ENCODE measurements around the gene CASK.

CASK gene, protein sequence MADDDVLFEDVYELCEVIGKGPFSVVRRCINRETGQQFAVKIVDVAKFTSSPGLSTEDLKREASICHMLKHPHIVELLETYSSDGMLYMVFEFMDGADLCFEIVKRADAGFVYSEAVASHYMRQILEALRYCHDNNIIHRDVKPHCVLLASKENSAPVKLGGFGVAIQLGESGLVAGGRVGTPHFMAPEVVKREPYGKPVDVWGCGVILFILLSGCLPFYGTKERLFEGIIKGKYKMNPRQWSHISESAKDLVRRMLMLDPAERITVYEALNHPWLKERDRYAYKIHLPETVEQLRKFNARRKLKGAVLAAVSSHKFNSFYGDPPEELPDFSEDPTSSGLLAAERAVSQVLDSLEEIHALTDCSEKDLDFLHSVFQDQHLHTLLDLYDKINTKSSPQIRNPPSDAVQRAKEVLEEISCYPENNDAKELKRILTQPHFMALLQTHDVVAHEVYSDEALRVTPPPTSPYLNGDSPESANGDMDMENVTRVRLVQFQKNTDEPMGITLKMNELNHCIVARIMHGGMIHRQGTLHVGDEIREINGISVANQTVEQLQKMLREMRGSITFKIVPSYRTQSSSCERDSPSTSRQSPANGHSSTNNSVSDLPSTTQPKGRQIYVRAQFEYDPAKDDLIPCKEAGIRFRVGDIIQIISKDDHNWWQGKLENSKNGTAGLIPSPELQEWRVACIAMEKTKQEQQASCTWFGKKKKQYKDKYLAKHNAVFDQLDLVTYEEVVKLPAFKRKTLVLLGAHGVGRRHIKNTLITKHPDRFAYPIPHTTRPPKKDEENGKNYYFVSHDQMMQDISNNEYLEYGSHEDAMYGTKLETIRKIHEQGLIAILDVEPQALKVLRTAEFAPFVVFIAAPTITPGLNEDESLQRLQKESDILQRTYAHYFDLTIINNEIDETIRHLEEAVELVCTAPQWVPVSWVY

DNA sequence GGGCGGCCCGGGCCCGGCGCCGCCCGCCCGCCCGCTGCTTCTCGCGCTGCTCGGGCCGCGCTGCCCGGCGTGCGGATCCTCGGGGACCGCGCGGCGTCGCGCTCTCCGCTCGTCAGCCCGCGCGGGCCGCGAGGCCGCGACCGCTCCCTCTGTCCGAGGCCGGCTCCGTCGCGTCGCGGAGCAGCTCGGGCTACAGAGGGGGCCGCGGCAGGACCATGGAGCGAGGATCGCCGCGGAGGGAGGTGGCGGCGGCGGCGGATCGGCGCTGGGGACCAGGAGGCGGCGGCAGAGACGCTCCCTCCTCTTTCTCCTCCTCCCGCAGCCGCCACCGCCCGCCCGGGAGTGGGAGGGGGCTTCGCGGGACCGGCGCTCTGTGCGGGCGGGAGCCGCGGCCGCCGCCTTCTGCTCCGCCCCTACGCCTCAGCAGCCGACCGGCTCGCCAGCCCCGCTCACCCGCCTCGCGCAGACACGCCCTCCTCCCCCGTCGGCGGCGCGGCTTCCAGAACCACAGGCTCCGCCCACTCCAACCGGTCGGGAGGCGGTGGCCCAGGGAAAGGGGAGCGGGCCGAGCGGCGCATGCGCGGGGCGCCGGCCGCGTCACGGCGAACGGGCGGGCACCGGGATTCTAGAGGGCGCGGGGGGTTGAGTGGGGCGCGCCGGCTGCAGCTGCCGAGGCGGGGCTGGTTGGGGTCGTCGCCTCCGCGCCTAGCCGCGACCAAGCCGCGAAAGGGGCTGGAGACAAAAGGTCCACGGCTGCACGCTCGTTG is at the start of gene CASK:
Gene CASK (minus strand): TSS at position 344 of the 767 bp plus-strand sequence. CDS start 566 bp downstream, outside the sequence.
- DNase-seq (ENCODE audit: low read depth in 1 of 2, low spot score in 1 of 2), result peak; percentile 71 to 85

DNA sequence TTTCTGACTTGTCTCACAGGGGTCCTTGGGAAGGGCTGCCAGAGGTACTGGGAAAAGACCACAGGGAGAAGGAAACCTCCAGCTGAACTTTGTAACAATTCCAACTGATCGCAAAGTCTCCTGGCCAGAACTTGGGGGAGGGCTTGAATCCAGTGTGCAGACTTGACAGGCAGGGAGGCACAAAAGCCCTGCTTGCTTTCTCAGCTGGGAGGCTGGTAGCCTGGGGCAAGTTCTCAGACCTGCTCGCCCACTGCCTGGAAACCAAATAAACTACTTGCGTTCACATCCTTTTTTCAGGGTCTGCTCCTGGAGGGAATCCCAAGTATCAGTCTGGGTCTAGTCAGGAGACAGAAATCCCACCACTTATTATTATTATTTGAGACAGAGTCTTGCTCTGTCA is 48.0 kb upstream of the CASK start:
- no peak for DNase-seq (ENCODE audit: low read depth in 1 of 2, low spot score in 1 of 2)

DNA sequence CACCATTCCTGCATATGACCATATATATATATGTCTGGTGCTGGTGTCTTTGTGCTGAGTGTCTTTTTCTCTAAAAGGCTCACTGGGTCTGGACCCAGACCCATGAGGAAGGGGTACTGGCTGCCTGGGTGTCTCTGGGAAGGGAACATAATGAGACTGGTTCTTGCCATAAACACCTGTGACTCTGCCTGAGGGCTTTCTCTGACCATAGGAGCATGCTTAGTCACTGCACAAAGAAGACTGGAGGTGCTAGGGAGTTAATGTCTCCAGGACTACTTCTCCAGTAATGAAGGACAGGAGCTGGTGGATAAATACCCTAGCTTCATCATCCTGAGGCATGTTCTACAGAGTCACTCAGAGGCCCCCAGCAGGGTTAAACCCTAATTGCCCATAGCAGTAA is 47.1 kb upstream of the CASK start:
- no peak for DNase-seq (ENCODE audit: low read depth in 1 of 2, low spot score in 1 of 2)

DNA sequence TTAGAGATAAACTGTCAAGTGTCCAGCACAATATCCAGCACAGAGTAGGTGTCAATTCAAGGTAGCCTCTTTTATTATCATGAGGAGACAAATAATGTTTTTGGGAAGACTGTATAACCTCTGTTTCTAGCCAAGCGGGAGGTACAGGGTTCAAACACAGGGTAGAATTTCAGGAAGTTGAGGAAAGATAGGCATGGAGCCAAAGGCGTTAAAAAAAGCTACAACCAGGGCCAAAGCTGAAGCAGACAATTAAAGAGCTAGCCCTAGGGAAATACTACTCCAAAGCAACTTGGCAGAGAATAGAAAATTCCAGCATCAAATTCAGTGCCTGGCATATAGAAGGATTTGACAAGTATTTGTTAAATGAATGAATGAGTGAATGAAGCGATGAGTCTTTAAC is 40.0 kb upstream of the CASK start:
- DNase-seq (ENCODE audit: low read depth in 1 of 2, low spot score in 1 of 2), result no peak

DNA sequence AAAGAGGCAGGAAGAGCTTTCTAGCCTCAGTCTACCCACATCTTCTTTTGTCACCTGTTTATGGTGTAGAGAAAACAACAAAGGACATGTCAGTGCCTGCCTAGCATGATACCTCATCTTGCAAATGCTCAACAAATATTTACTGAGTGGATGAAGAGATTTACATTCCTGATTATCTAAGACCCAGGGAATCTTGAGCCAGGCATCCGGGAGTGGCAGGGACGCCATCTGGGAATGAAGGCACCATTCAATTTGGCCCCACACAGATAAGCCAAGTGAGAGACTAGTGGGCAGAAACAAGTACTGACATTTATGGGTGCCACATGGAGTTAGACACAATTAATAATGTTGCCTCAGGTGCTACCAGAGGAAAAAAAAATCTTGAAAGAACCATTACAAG is 36.8 kb upstream of the CASK start:
- no peak for DNase-seq (ENCODE audit: low read depth in 1 of 2, low spot score in 1 of 2)

DNA sequence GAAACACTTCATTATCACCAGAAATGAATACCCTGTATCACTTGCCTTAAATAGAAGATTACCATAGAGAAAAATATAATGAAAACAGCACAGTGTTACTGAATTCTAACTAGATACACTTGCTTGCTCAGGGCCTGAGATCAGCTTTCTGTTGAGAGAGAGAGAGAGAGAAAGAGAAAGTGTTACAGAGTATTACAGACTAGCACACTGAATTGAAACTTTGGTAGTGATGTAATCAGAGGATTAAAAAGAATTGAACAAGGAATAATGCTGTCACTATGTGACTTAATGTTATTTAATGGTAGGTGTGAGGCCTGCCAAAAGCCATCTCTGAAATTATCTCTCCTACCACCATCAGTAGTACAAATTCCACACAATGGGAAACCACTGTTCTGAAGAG is 35.5 kb upstream of the CASK start:
- no peak for DNase-seq (ENCODE audit: low read depth in 1 of 2, low spot score in 1 of 2)

DNA sequence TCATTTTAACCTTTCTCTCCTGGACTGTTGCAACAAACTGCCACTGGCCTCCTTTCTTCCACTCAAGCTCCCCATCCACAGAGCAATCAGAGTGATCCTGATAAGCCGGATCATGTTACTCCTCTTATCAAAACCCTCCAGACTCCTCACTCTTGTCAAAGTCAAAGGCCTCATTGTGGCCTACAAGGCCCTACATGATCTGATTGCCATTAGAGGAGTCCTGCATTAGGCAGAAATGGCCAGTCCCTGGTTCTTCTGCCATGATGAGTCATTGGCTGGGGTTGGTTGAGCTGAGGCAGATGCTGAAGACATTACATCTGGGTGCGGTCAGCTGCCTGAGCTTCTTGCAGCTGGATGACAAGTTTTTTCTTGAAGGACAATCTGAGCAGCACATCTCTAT is 32.7 kb upstream of the CASK start:
- no peak for DNase-seq (ENCODE audit: low read depth in 1 of 2, low spot score in 1 of 2)

DNA sequence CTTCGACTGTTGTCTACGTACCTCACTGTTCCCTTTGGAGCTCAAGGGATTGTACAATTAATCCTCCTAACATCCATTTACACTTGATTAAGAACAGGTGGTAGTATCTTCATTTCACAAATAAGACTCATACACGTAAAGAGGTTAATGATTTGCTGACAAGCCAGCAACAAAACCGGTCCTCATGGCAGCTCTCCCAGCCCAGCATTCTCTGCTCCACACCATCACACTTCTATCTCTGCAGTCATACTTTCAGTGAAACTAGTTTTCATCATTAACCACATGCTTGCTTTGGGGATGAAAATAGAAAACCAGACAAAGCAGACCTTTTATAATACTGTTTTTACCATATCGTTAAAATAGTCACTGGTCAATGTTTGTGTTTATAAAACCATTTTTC is 28.7 kb upstream of the CASK start:
- DNase-seq (ENCODE audit: low read depth in 1 of 2, low spot score in 1 of 2), result no peak

DNA sequence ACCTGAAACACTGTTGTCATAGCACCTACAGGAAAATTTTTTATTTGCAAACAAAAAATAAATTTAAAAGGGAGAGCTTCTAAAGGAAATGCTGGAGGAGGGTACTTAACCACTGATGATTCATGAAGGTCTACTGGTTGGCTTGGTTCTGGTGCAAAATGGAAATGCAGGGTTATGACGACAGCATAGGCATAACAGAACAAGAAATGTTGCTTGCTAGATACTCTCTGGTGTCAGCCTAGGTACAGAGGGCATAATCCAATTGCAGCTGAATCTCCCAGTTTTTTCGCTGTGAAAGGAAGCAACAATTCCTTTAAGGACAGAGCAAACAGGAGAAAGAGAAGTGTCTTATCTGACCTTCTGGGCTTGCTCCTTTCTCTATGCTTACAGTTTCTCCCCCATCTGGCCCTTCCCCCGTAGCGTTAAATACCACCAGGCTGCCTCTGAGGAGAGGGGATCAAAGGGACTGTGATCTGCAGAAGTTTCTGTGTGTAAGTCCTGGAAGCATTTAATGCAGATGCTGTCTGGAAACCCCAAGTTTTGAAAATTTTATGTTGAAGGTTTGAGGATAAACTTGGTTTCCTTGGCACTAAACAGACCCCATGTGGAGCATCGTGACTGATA is 23.7 kb upstream of the CASK start:
- no peak for DNase-seq (ENCODE audit: low read depth in 1 of 2, low spot score in 1 of 2)

DNA sequence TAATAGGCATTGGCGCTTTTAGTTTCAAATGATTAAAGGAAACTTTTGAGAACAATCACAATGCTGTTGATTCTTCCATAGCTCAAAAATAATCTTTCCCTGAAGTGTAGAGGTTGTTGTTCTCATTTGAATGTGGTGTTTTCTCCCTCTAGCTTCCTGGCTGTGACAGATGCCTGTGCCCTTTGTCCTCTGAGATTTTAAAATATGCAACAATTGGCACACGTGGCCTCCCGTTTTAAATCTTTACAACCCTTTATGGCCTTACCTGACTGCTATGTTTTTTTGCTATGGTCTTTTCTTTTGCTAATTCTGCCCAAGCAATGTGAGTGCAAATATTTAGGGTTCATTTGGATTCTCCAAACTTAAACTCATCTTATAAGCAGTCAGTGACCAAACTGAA is 22.9 kb upstream of the CASK start:
- no peak for DNase-seq (ENCODE audit: low read depth in 1 of 2, low spot score in 1 of 2)

DNA sequence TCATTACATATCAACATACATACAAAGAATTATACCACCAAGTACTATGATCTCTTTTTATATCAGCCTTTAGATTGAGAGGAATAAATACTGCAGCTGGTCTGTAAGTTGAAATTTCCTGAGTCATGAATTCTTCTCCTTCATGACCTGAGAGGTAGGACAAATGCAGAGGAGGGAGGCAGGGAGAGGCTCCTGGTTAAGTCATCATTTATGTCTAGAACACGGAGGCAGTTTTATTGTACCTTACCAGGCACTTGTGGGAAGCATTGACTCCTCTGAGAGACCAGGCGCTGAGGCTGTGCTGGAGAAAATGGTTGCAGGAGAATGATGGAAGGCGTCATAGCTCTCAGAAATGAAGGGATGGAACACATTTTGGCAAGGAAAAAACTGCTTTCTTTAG is 12.5 kb upstream of the CASK start:
- DNase-seq (ENCODE audit: low read depth in 1 of 2, low spot score in 1 of 2), result no peak

DNA sequence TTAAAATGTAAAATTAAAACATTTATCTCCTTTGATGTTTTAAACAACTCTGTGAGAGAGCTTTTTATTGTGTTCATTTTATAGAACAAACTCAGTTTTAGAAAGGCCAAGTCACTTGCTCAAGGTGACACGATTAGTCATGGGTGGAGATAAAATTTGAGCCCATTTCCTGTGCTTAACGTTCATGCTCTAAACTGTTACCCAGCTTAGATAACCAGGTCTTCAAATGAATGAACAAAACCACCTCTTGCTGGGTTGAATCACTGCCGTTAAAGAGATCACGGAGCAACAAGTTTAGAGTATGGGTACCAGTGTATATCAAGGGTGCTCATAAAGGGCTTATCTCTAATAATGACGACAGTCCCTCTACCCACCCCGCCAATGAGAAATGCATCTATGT is 10.2 kb upstream of the CASK start:
- DNase-seq (ENCODE audit: low read depth in 1 of 2, low spot score in 1 of 2), result no peak

DNA sequence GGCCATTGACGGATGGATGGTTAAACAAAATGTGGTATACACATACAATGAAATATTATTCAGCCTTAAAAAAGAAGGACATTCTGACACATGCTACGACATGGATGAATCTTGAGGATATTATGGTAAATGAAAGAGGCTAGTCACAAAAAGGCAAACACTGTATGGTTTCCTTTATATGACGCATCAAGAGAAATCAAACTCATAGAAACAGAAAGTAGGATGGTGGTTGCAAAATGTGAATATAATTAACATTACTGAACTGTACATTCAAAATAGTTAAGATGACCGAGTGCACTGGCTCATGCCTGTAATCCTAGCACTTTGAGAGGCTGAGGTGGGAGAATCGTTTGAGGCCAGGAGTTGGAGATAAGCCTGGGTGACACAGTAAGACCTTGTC is 9.5 kb upstream of the CASK start:
- no peak for DNase-seq (ENCODE audit: low read depth in 1 of 2, low spot score in 1 of 2)

DNA sequence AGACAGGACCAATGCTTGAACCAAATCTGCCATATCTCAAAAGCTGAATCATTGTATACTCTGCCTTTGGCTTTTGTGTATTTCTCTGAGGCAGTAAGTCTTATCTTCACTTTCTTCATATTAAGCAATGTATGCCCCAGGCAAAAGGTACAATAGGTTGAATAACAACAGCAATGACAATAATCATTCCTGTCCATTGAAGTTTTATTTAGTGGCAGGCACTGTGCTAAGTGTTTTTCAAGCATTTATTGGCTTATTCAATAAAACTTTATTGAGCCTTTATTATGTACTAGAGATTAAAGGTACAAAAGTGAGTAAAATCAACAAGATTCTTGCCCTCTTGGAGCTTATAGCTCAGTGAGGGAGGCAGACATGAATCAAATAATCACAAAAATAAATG is 8.2 kb upstream of the CASK start:
- no peak for DNase-seq (ENCODE audit: low read depth in 1 of 2, low spot score in 1 of 2)

DNA sequence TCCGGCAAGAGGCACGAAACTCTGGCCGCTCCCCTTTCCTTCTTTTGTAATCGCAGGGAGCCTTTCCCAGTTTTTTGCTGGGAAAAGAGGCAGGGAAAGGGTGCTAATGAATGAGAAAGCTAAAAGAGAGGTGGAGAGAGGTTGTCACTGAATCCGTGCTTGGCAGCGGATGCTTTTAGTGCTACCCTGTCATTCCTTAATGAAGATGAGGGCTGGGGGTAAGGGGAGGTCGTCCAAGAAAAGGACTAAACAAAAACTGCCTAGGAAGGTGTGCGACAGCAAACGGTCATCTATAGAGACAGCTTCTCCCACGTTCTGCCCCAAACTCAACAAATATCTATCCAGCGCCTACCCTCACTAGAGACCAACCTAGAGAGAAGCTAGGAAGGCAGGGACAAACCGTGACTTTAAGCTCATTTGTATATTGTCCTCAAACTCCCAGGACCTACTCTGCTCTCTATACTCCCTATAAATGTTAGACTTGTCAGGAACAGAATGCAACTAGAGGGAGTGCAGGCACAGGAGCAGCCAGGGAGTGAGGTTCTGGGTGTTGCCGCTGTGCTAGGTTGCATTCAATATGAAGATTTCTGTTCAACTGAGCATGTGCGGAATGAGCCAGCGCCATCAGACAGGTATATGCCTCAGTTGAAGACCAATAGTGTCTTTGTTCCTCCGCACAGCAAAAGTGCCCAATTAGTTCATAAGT is 777 bp upstream of the CASK start:
- DNase-seq (ENCODE audit: low read depth in 1 of 2, low spot score in 1 of 2), result no peak

DNA sequence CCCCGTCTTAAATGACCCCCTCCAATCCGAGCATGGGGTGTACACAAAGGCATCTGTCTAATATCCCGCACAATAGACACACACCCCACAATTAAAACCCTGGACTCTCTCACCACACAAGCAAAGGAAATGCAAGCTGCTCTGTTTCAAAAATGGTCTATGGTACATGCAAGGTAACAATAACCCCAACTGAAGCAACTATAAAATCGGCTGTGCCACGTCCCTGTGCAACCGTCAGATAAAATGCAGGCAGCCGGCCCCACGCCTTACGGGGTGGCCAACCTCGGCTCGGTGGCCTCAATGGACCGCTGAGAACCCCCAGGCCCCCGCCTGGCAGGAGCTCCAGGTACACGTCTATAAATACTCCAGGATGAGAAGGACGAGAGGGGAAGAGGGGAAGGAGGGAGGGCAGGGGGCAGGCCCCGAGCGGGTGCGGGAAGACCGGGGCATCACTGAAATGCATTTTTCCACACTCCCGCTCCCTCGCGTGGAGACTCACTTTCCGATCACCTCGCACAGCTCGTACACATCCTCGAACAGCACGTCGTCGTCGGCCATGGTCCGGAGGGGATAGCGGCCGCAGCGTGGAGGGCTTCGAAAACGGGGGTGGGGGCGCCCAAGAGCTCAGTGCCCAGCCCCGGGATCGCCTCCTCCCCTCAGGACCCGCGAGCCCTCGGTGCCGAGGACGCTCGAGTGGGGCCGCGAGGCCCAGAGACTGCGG is 763 bp downstream of the CASK start:
- peak in 1 of 2 donors; percentile 4 for DNase-seq (ENCODE audit: low read depth in 1 of 2, low spot score in 1 of 2)

DNA sequence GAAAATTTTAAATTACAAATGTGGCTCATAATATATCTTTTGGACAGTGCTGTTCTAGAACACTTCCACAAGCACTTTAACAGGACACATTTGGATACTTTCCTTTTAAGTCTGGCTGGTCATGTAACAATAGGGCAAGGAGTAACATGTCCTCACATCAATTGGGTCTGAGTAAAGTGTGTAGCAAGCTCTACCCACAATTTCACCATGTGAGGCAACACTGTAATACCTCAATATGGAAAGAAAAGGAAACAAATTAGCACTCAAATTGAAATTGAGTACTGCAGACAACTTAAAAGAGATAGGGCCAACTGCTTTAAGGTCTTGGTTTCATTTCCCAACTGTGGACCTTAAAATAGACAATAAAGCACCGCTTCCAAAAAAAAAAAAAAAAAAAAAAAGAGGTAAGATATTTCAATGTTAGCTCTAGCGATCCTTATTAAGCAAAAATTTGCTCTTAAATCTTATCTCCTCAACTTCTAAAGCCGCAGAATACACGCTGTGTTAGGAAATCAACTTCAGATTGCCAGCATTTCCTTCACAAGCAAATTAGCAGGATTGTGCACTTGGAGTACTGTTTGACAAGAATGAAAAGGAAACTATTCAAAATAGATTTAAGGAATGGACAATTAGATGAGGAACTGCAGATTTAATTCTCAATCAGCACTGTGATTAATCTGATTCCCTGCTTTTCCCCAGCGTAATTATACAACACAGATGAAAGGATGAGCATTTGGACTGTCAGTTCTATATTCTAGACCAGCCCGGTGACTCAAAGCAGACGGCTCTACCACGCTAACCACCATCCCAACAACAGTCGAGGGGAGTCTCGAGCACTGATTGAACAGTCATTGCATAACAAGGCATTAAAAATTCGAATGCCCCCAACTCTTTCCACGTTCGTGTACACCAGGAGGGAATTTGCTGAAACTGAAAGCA is 1.6 kb downstream of the CASK start:
- no peak for DNase-seq (ENCODE audit: low read depth in 1 of 2, low spot score in 1 of 2)

DNA sequence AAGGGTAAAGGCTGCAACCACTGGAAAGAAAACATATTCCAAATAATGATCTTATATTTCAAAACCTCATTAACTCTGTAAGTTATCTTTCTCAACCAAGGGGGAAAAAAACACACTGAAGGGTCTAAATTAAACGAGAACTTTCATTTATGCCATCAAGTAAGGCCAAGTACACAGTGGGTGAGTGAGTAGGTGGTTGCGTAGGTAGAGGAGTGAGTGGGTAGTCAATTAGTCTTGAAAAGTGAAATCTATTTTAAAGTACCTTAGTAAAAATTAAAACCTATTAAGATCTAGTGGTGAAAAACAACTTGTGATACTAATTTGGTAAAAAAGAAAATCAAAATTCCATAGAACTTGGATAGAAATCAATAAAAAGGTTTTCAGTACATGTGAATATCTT is 3.5 kb downstream of the CASK start:
- no peak for DNase-seq (ENCODE audit: low read depth in 1 of 2, low spot score in 1 of 2)

DNA sequence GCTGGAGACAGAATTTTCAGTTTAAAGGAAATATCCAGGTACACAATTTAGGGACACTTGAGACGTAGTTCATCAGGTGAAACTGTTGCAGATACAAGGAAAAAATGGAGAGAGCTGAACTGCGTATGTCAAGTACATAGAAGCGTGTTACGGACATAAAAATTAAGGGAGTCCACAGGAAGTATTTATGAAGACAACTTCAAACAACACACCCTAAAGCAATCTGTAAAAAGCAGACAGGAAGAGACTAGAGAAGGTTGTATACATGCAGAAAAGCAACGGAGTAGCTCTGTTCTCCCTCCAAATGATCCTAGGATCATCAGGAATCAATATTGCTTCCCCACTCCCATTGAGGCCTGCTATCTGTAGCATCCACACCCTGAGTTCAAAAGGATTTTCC is 5.8 kb downstream of the CASK start:
- DNase-seq (ENCODE audit: low read depth in 1 of 2, low spot score in 1 of 2), result no peak

Data from activated T-helper 1 cell treated with anti-CD3 and anti-CD28 coated beads, Interleukin-2, amount 50 U/mL, for 16 hours (primary cell).